ENCODE data around the gene UTS2R. TPM values are rescaled to one million over a fixed set of nuclear protein-coding genes. Genes with fewer than 3 reads are reported as not detected.

The UTS2R gene
- total and polyA plus RNA-seq, 12 donors, result not detected

DNA sequence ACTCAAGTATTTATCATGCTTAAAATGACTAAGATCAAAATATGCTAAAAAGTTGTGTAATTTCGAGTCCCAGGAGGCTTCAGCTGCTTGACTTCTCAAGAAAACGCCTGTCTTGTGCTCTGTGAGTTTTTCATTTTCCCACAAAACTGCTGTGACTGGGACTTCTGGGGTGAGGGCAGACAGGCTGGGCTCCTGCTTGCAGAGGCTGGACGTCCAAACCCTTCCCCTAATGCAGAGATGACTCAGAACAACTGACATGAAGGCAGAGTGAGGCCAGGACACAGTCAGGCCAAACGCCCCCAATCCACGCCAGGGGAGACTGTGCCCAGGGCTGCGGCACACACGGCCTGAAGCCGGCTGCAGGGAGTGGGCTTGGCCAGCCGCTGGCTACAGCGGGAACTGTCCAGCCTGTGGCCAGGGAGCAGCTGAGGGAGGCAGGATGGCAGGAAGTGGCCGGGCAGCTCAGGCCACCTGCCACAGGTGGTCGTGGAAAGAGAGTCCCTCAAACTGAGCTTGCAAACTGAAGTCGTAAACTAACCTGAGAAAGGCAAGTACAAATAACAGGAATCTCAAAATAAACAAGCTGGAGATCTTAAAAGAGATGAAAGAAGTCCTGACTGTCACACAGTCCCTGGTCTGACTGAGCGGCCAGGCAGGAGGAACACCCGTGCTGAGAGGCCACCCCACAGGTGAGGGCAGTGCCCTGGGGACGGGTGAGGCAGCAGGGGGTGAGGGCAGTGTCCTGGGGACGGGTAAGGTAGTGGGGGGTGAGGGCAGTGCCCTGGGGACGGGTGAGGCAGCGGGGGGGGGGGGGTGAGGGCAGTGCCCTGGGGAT is 25.3 kb downstream of the UTS2R start:
- Histone ChIP-seq H3K27ac (no peak overlapping the region), H3K9me3 (replicated peaks in 1 of 3) (no peaks in the 10 kb centered on the region), H3K27me3 (no peaks in the 10 kb centered on the region), H3K36me3 (replicated peaks in 1 of 2) (peaks cover 0 to 4% of the 10 kb centered on the region in 2 donors), H3K4me3 (no peak overlapping the region), H3K4me1 (replicated peaks in 1 of 2) (no peaks in the 10 kb centered on the region)
- no peak for DNase-seq
- intact Hi-C loops (cut with DNase I), result no loop called here
- 72 to 86% (median 82%) methylated on average over 12 to 19 of the region's 19 CpGs for WGBS, 4 donors
- TF ChIP-seq POLR2A (IDR thresholded peaks at IDR 0.05), result no peak
- TF ChIP-seq, protein P1, sequence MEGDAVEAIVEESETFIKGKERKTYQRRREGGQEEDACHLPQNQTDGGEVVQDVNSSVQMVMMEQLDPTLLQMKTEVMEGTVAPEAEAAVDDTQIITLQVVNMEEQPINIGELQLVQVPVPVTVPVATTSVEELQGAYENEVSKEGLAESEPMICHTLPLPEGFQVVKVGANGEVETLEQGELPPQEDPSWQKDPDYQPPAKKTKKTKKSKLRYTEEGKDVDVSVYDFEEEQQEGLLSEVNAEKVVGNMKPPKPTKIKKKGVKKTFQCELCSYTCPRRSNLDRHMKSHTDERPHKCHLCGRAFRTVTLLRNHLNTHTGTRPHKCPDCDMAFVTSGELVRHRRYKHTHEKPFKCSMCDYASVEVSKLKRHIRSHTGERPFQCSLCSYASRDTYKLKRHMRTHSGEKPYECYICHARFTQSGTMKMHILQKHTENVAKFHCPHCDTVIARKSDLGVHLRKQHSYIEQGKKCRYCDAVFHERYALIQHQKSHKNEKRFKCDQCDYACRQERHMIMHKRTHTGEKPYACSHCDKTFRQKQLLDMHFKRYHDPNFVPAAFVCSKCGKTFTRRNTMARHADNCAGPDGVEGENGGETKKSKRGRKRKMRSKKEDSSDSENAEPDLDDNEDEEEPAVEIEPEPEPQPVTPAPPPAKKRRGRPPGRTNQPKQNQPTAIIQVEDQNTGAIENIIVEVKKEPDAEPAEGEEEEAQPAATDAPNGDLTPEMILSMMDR (IDR thresholded peaks at IDR 0.05), result no peak

DNA sequence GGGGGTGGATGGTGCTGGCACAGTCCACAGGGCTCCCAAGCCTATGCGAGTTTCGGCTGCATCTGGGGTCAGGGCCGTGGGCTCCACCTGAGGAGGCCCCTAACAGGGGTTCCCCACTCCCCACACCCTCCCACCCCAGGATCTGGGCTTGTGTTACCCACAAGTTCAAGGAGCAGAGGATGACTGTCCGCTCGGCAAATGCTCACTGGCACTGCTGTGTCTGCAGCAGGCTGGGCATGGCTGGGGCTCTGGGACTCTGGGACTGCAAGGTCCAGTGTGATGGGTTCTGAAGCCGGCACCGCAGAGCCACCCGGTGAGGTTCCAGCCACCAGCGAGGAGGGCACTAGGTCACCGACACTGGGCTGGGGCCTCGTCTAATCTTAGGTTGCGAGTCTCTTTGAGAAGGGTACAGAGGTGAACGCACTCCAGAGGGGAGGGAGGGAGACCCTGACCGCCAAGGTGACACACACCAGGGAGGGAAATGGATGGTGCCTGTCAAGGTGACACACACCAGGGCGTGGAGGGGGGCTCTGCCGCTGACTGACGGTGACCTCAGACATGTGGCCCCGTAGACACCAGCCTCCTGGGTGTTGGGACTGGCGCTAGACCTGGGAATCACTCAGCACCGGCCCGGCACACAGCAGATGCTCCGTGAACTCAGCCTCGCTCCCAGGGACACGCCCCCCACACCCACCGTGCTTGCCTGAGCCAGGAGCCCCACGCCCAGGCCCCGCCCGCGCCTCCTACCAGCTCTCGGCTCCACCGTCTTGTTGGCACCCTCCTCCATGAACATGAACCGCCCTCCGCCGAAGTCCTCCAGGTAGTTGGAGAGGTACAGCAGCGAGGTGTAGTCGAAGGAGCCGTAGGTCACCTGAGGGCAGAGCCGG is 26.1 kb downstream of the UTS2R start:
- no peak for DNase-seq
- no peaks in the 10 kb centered on the region for H3K36me3 ChIP-seq (replicated peaks in 1 of 2)
- H3K27me3 ChIP-seq, result no peaks in the 10 kb centered on the region
- intact Hi-C loops (cut with DNase I), result no loop called here
- WGBS, 4 donors, result 90 to 95% (median 93%) methylated on average over 23 to 38 of the region's 38 CpGs
- no peak overlapping the region for H3K4me3 ChIP-seq
- no peaks in the 10 kb centered on the region for H3K4me1 ChIP-seq (replicated peaks in 1 of 2)
- TF ChIP-seq POLR2A (IDR thresholded peaks at IDR 0.05), result no peak
- TF ChIP-seq, protein P1 (IDR thresholded peaks at IDR 0.05), result no peak
- H3K9me3 ChIP-seq (replicated peaks in 1 of 3), result no peaks in the 10 kb centered on the region
- H3K27ac ChIP-seq, result no peak overlapping the region

DNA sequence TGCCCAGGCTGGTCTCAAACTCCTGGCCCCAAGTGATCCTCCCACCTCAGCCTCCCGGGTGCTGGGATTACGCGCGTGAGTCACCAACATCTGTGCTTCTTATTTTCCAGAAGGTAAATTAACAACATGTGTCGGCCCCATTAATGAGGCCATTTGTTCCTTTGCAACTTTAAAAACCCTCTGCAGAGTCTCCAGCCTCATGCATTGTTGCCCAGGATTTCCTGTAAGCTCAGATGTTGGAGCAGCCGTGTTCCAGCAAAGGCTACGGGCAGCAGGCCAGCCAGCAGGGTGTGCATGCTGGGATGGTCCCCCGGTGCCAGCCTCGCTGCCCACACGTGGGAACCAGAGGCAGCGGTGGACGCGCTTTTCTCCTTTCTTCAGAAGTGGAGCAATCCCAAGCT is 27.5 kb downstream of the UTS2R start:
- H3K27ac ChIP-seq, result no peak overlapping the region
- intact Hi-C loops (cut with DNase I), result no loop called here
- H3K4me1 ChIP-seq (replicated peaks in 1 of 2), result no peaks in the 10 kb centered on the region
- peaks cover 0 to 8% of the 10 kb centered on the region in 2 donors for H3K36me3 ChIP-seq (replicated peaks in 1 of 2)
- H3K27me3 ChIP-seq, result no peaks in the 10 kb centered on the region
- no peak for DNase-seq
- WGBS, 4 donors, result 69 to 94% (median 79%) methylated on average over 10 to 13 of the region's 13 CpGs
- no peak overlapping the region for H3K4me3 ChIP-seq
- TF ChIP-seq POLR2A (IDR thresholded peaks at IDR 0.05), result no peak
- TF ChIP-seq, protein P1 (IDR thresholded peaks at IDR 0.05), result no peak
- no peaks in the 10 kb centered on the region for H3K9me3 ChIP-seq (replicated peaks in 1 of 3)

DNA sequence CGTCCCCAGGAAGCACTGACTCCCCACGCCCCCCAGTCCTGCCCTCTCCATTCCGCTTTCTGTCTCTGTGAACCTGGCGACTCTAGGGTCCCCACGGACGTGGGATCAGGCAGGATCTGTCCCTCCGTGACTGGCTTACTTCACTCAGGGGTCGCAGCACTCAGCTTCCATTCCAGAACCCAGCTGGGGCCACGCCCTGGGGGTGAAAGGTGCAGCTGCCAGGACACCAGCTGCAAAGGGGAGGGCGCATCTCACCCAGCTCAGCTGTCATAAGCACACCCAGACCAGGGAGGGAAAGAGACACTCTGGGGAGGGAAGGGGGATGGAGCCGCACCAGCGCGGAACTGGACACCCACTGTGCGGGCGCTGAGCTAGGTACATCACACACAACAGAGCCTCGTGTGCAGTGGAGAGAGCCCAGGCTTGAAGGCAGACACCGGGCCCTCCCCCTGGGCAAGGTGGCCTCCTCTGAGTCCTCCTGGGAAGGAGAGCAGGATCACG is 28.1 kb downstream of the UTS2R start:
- intact Hi-C loops (cut with DNase I), result no loop called here
- Histone ChIP-seq H3K36me3 (replicated peaks in 1 of 2) (peaks cover 0 to 11% of the 10 kb centered on the region in 2 donors), H3K9me3 (replicated peaks in 1 of 3) (no peaks in the 10 kb centered on the region), H3K27me3 (no peaks in the 10 kb centered on the region), H3K4me1 (replicated peaks in 1 of 2) (no peaks in the 10 kb centered on the region), H3K4me3 (no peak overlapping the region), H3K27ac (no peak overlapping the region)
- 69 to 90% (median 86%) methylated on average over 10 to 18 of the region's 18 CpGs for WGBS, 4 donors
- TF ChIP-seq, protein P1 (IDR thresholded peaks at IDR 0.05), result no peak
- no peak for TF ChIP-seq POLR2A (IDR thresholded peaks at IDR 0.05)
- no peak for DNase-seq

Data from adrenal gland (tissue), 12 donors.